AG09309 (cell line): Measurements from ENCODE around the gene ZFP90.

Experiments
- DNase-seq: peaks from one replicate; pipeline ENCODE4 v3.0.0-alpha.2; 2010; ENCODE audit warnings: low read depth
- H3K4me3 ChIP-seq: 2 replicates; pipeline ENCODE4 v1.5.1; 2011; ENCODE audit warnings: mild to moderate bottlenecking, low read depth, low read length, moderate library complexity; ENCODE audit not compliant: control insufficient read depth
- TF ChIP-seq, protein P1 (sequence below): IDR thresholded peaks from 2 replicates; pipeline ENCODE4 v1.5.1; 2011; ENCODE audit warnings: mild to moderate bottlenecking, low read depth, low read length, inconsistent platforms; ENCODE audit not compliant: insufficient read depth, control insufficient read depth; ENCODE audit errors: missing control alignments

The ZFP90 gene

GRCh38 chr16:68605746-68606145 is 66.7 kb downstream of the ZFP90 start:
- DNase-seq, result no peak
- TF ChIP-seq, protein P1, sequence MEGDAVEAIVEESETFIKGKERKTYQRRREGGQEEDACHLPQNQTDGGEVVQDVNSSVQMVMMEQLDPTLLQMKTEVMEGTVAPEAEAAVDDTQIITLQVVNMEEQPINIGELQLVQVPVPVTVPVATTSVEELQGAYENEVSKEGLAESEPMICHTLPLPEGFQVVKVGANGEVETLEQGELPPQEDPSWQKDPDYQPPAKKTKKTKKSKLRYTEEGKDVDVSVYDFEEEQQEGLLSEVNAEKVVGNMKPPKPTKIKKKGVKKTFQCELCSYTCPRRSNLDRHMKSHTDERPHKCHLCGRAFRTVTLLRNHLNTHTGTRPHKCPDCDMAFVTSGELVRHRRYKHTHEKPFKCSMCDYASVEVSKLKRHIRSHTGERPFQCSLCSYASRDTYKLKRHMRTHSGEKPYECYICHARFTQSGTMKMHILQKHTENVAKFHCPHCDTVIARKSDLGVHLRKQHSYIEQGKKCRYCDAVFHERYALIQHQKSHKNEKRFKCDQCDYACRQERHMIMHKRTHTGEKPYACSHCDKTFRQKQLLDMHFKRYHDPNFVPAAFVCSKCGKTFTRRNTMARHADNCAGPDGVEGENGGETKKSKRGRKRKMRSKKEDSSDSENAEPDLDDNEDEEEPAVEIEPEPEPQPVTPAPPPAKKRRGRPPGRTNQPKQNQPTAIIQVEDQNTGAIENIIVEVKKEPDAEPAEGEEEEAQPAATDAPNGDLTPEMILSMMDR, result no peak

GRCh38 chr16:68607443-68607842 is 68.4 kb downstream of the ZFP90 start:
- DNase-seq, result no peak
- TF ChIP-seq, protein P1, result no peak
- H3K4me3 ChIP-seq, result no peak overlapping the region

More at GRCh38 chr16:68605746-68606145, 66.7 kb downstream of the ZFP90 start:
- no peak overlapping the region for H3K4me3 ChIP-seq

DNA sequence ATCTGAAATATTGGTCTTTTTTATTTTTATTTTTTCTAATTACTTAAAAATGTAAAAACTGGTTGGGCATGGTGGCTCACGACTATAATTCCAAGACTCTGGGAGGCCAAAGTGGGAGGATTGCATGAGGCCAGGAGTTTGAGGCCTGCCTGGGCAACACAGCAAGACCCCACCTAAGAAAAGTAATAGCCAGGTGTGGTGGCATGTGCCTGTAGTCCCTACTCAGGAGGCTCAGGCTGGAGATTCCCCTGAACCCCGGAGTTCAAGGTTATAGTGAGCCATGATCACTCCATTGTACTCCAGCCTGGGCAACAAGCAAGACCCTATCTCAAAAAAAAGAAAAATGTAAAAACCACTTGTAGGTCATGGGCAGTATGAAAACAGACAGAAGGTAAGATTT is 69.2 kb downstream of the ZFP90 start:
- H3K4me3 ChIP-seq, result no peak overlapping the region
- TF ChIP-seq, protein P1, result no peak
- DNase-seq, result no peak

DNA sequence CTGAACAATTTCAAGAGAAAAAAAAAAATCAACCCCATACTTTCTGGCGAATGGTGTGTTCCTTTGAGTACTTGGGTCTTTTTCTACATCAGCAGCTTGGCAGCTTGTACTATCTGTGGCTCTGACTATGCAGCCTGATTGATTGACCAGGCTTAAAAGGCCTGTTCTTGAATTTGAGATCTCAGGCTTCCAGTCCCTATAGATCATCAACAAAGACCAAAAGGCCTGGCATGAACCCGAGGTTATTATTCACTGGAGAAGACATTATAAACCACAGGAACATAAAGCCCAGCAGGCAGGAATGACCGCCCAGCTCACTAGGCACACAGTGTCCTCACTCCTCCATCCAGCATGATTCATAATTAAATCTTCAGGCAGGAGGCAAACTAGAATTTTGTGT is 73.9 kb downstream of the ZFP90 start:
- DNase-seq, result no peak
- TF ChIP-seq, protein P1, result no peak

GRCh38 chr16:68617734-68618133 is 78.6 kb downstream of the ZFP90 start:
- H3K4me3 ChIP-seq, result no peak overlapping the region
- DNase-seq, result no peak

More for the DNA sequence above, 73.9 kb downstream of the ZFP90 start:
- no peak overlapping the region for H3K4me3 ChIP-seq

More at GRCh38 chr16:68617734-68618133, 78.6 kb downstream of the ZFP90 start:
- TF ChIP-seq, protein P1, result no peak
